ENCODE measurements around the gene CCL1.

CCL1 gene

GRCh38 chr17:34391241-34391640 is 28.2 kb upstream of the CCL1 start:
- no peak for TF ChIP-seq CTCF (IDR thresholded peaks at IDR 0.05; ENCODE audit: low read depth, low read length, missing control alignments)
- DNase-seq (ENCODE audit: extremely low read depth, low read depth) = no peak
- no peak overlapping the region for H3K4me3 ChIP-seq (replicated peaks; ENCODE audit: low read depth, low read length)

- no peak for TF ChIP-seq CTCF (IDR thresholded peaks at IDR 0.05; ENCODE audit: low read depth, low read length, missing control alignments)
- no peak for DNase-seq (ENCODE audit: extremely low read depth, low read depth)
- H3K4me3 ChIP-seq (replicated peaks; ENCODE audit: low read depth, low read length) = no peak overlapping the region
These were observed 27.6 kb upstream of the CCL1 start for GRCh38 chr17:34390649-34391048.

- H3K4me3 ChIP-seq (replicated peaks; ENCODE audit: low read depth, low read length) = no peak overlapping the region
- no peak for DNase-seq (ENCODE audit: extremely low read depth, low read depth)
- TF ChIP-seq CTCF (IDR thresholded peaks at IDR 0.05; ENCODE audit: low read depth, low read length, missing control alignments) = no peak
These were observed 26.2 kb upstream of the CCL1 start for GRCh38 chr17:34389126-34389750.

GRCh38 chr17:34387566-34387965 is 24.5 kb upstream of the CCL1 start:
- no peak overlapping the region for H3K4me3 ChIP-seq (replicated peaks; ENCODE audit: low read depth, low read length)
- TF ChIP-seq CTCF (IDR thresholded peaks at IDR 0.05; ENCODE audit: low read depth, low read length, missing control alignments) = no peak
- no peak for DNase-seq (ENCODE audit: extremely low read depth, low read depth)

- no peak overlapping the region for H3K4me3 ChIP-seq (replicated peaks; ENCODE audit: low read depth, low read length)
- TF ChIP-seq CTCF (IDR thresholded peaks at IDR 0.05; ENCODE audit: low read depth, low read length, missing control alignments) = no peak
- no peak for DNase-seq (ENCODE audit: extremely low read depth, low read depth)
These were observed 23.9 kb upstream of the CCL1 start for GRCh38 chr17:34386697-34387550.

- no peak overlapping the region for H3K4me3 ChIP-seq (replicated peaks; ENCODE audit: low read depth, low read length)
- no peak for TF ChIP-seq CTCF (IDR thresholded peaks at IDR 0.05; ENCODE audit: low read depth, low read length, missing control alignments)
- no peak for DNase-seq (ENCODE audit: extremely low read depth, low read depth)
These were observed 23.3 kb upstream of the CCL1 start for GRCh38 chr17:34386343-34386696.

All from HFF-Myc (cell line).